CD8-positive, alpha-beta memory T cell (primary cell): ENCODE measurements around the gene FYN. TPM values are rescaled to one million over a fixed set of nuclear protein-coding genes. Genes with fewer than 3 reads are reported as not detected.
"Not testable (repeated sequence)": the region's sequence is repeated elsewhere in the genome, so short reads cannot be mapped to it uniquely, and the experiment has no call there.

Experiments used
- CTCF ChIA-PET: fragments of 350-600 bp; sonication (Branson Sonifier 250); formaldehyde crosslinking; loops from one replicate; lab custom pipeline; 2021; ENCODE audit warnings: antibody characterized with exemption; lab: Charles Lee
- POLR2A ChIA-PET: fragments of 350-600 bp; sonication (Branson Sonifier 250); formaldehyde crosslinking; loops from one replicate; lab custom pipeline; 2021; ENCODE audit warnings: antibody characterized with exemption; lab: Charles Lee
- DNase-seq, 5 donors: peaks; one replicate each; pipeline versions ENCODE4 v3.0.0 to v3.0.0-alpha.2; 2020 to 2022; ENCODE audit warnings: mixed read lengths in 1 of 5
- H3K27ac ChIP-seq: one replicate; pipeline ENCODE4 v1.7.0; 2013; ENCODE audit warnings: low read depth, mild to moderate bottlenecking, low read length, moderate library complexity
- H3K27me3 ChIP-seq: 2 replicates; pipeline ENCODE4 v1.7.0; 2013; ENCODE audit warnings: low read length, mild to moderate bottlenecking; ENCODE audit not compliant: insufficient read depth, poor library complexity, severe bottlenecking
- H3K36me3 ChIP-seq: 2 replicates; pipeline ENCODE4 v1.7.0; 2013; ENCODE audit warnings: mild to moderate bottlenecking, low read length, moderate library complexity; ENCODE audit not compliant: insufficient read depth
- H3K4me1 ChIP-seq: 2 replicates; pipeline ENCODE4 v1.7.0; 2013; ENCODE audit warnings: mild to moderate bottlenecking, low read length, moderate library complexity; ENCODE audit not compliant: insufficient read depth
- H3K4me3 ChIP-seq: 2 replicates; pipeline ENCODE4 v1.7.0; 2013; ENCODE audit warnings: mild to moderate bottlenecking, low read length
- H3K9me3 ChIP-seq: 2 replicates; pipeline ENCODE4 v1.7.0; 2013; ENCODE audit warnings: mild to moderate bottlenecking, low read length
- H3K27ac Mint-ChIP-seq, 8 donors: one replicate each; pipeline ENCODE4 v1.8.0; 2020 to 2021; ENCODE audit warnings: mixed read lengths in 8 of 8, mild to moderate bottlenecking in 6 of 8, inconsistent platforms in 3 of 8, moderate library complexity in 3 of 8
- H3K27me3 Mint-ChIP-seq, 2 donors: one replicate each; pipeline ENCODE4 v1.8.0; 2020 to 2021; ENCODE audit warnings: mixed read lengths in 2 of 2, mild to moderate bottlenecking in 1 of 2, moderate library complexity in 1 of 2
- H3K36me3 Mint-ChIP-seq, 3 donors: one replicate each; pipeline ENCODE4 v1.8.0; 2020 to 2021; ENCODE audit warnings: mixed read lengths in 3 of 3, inconsistent platforms in 1 of 3, mild to moderate bottlenecking in 1 of 3
- H3K4me1 Mint-ChIP-seq, 3 donors: one replicate each; pipeline ENCODE4 v1.8.0; 2020 to 2021; ENCODE audit warnings: mixed read lengths in 3 of 3, inconsistent platforms in 1 of 3, mild to moderate bottlenecking in 1 of 3
- H3K4me3 Mint-ChIP-seq, 7 donors: one replicate each; pipeline ENCODE4 v1.8.0; 2020 to 2021; ENCODE audit warnings: mixed read lengths in 7 of 7, mild to moderate bottlenecking in 6 of 7, moderate library complexity in 4 of 7, inconsistent platforms in 2 of 7
- H3K9me3 Mint-ChIP-seq, 5 donors: one replicate each; pipeline ENCODE4 v1.8.0; 2020 to 2022; ENCODE audit warnings: mixed read lengths in 5 of 5, mild to moderate bottlenecking in 3 of 5, moderate library complexity in 2 of 5, inconsistent platforms in 1 of 5
- polyA plus RNA-seq: library from polyadenylated mRNA; unstranded; fragments of 300-500 nt; fragmentation: Illumina TruSeq; gene quantifications from one replicate; pipeline ENCODE4 v1.2.3, GENCODE V29; 2021
- total RNA-seq, 2 experiments: library from RNA; stranded (reverse); gene quantifications; one replicate each; pipeline ENCODE4 v1.2.3, GENCODE V29; 2021

The FYN gene
- total and polyA plus RNA-seq, 3 experiments from 2014 or later, result 481 to 611 (median 491) TPM

- Mint-ChIP-seq H3K9me3 (no peaks in the 10 kb centered on the region), H3K4me1 (peaks cover 0 to 3% (median 0%) of the 10 kb centered on the region in 3 donors), H3K4me3 (no peak overlapping the region), H3K27me3 (no peaks in the 10 kb centered on the region), H3K36me3 (no peaks in the 10 kb centered on the region), H3K27ac (no peak overlapping the region)
- DNase-seq, result no peak
- ChIA-PET CTCF (no interaction called here), POLR2A (no interaction called here)
- H3K4me3 ChIP-seq, result no peak overlapping the region
- no peaks in the 10 kb centered on the region for H3K36me3 ChIP-seq
- H3K4me1 ChIP-seq, result no peaks in the 10 kb centered on the region
- no peaks in the 10 kb centered on the region for H3K27me3 ChIP-seq
- H3K27ac ChIP-seq, result no peak overlapping the region
- no peaks in the 10 kb centered on the region for H3K9me3 ChIP-seq
Measured at GRCh38 chr6:111892431-111892830, 19.2 kb upstream of the FYN start.

DNA sequence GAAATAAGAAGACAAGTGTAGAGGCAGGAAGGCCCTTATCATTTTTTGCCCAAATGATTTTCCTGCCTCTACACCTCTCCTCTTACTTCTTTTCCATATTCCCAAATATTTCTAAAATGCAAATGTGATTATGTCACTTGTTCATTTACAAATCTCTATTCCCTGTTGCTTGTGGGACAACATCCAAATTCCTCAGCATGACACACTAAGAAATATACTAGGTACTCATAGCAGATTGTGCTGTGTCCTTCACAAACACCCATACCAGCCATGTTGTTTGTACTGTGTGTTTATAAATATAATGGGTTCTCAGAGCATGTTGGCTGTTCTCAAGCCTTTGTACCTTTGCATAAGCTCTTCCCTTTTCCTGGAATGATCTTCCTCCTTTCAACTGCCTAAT, 17.7 kb upstream of the FYN start:
- CTCF ChIA-PET, result no interaction called here
- DNase-seq, result no peak

DNA sequence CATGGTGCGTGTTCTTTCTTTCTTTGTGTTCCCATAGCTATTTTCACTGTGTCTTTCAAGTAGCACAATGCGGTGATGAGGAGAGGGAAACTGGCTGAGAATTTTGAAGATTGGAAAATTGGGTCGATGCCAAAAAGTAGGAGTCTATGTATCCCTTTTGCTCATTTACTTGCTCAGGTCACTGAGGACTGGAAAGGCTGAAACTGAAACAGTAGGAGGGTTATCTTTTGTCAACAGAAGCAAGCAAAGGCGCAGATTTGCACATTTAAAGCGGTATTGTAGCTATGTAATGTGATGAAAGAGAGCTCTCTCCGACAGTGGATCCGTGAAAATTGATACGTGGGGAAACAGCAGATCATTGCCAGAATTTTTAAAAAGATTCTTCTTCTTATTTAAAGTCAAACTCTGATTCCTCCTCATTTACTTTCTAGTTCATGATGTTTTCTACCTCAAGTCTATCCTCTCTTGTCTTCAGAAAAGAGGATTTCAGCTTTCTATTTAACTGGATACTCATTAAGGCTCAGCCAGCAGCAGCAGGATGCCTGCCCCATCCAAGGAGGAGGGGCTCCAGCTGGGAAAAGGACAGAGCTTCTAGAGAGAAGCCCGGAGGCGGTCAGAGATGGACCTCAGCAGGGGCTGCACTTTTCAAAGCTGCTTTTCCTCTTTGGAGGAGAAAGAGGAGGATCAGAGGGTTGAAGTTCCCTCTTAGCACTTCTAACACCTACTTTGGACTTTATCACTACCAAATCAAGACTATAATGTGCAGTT, 15.9 kb upstream of the FYN start:
- DNase-seq, result no peak
- no peaks in the 10 kb centered on the region for H3K9me3 ChIP-seq
- Mint-ChIP-seq H3K9me3 (peaks cover 0 to 5% (median 0%) of the 10 kb centered on the region in 5 donors), H3K27ac (no peak overlapping the region), H3K4me1 (peaks cover 0 to 3% (median 0%) of the 10 kb centered on the region in 3 donors), H3K36me3 (peaks cover 0 to 5% (median 5%) of the 10 kb centered on the region in 3 donors), H3K4me3 (no peak overlapping the region), H3K27me3 (no peaks in the 10 kb centered on the region)
- H3K36me3 ChIP-seq, result no peaks in the 10 kb centered on the region
- POLR2A ChIA-PET, result no interaction called here
- H3K27ac ChIP-seq, result no peak overlapping the region
- H3K4me3 ChIP-seq, result no peak overlapping the region
- no peaks in the 10 kb centered on the region for H3K27me3 ChIP-seq
- CTCF ChIA-PET, result no interaction called here
- no peaks in the 10 kb centered on the region for H3K4me1 ChIP-seq

More for the DNA sequence above, 17.7 kb upstream of the FYN start:
- Mint-ChIP-seq H3K9me3 (peaks cover 0 to 2% (median 0%) of the 10 kb centered on the region in 5 donors), H3K27me3 (no peaks in the 10 kb centered on the region), H3K27ac (no peak overlapping the region), H3K4me1 (peaks cover 0 to 3% (median 0%) of the 10 kb centered on the region in 3 donors), H3K4me3 (no peak overlapping the region), H3K36me3 (peaks cover 0 to under 1% (median 0%) of the 10 kb centered on the region in 3 donors)
- POLR2A ChIA-PET, result no interaction called here
- H3K27me3 ChIP-seq, result no peaks in the 10 kb centered on the region
- H3K27ac ChIP-seq, result no peak overlapping the region
- no peaks in the 10 kb centered on the region for H3K4me1 ChIP-seq
- H3K4me3 ChIP-seq, result no peak overlapping the region
- no peaks in the 10 kb centered on the region for H3K36me3 ChIP-seq
- H3K9me3 ChIP-seq, result no peaks in the 10 kb centered on the region

- H3K4me3 ChIP-seq, H3K36me3 Mint-ChIP-seq, DNase-seq, H3K4me3 Mint-ChIP-seq, H3K27me3 Mint-ChIP-seq, H3K9me3 Mint-ChIP-seq, H3K27me3 ChIP-seq, H3K27ac ChIP-seq, H3K27ac Mint-ChIP-seq, POLR2A ChIA-PET, CTCF ChIA-PET, H3K4me1 ChIP-seq, H3K4me1 Mint-ChIP-seq, H3K9me3 ChIP-seq, H3K36me3 ChIP-seq: not testable (repeated sequence)
Measured at GRCh38 chr6:111886793-111887192, 13.5 kb upstream of the FYN start.

GRCh38 chr6:111885373-111886027, 12.2 kb upstream of the FYN start:
- ChIA-PET POLR2A (no interaction called here), CTCF (no interaction called here)
- Mint-ChIP-seq H3K9me3 (peaks cover 0 to 9% (median 1%) of the 10 kb centered on the region in 5 donors), H3K27me3 (no peaks in the 10 kb centered on the region), H3K4me3 (no peak overlapping the region), H3K27ac (no peak overlapping the region), H3K4me1 (peaks cover 0 to 3% (median 0%) of the 10 kb centered on the region in 3 donors), H3K36me3 (peaks cover 0 to 5% (median 5%) of the 10 kb centered on the region in 3 donors)
- H3K9me3 ChIP-seq, result no peaks in the 10 kb centered on the region
- DNase-seq, result no peak
- H3K4me3 ChIP-seq, result no peak overlapping the region
- no peak overlapping the region for H3K27ac ChIP-seq
- H3K4me1 ChIP-seq, result no peaks in the 10 kb centered on the region
- no peaks in the 10 kb centered on the region for H3K27me3 ChIP-seq
- H3K36me3 ChIP-seq, result no peaks in the 10 kb centered on the region

DNA sequence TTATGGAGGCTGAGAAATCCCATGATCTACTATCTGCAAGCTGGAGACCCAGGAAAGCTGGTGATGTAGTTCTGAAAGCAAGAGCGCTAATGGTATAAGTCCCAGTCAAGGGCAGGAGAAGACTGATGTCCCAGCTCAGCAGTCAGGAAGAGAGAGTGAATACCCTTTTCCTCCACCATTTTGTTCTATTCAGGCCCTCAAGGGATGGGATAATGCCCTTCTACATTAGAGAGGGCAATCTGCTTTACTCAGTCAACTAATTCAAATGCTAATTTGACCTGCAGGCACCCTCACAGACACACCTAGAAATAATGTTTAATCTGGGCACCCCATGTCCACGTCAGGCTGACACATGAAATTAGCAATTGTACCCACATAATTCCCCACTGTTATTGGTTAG, 10.8 kb upstream of the FYN start:
- H3K36me3 Mint-ChIP-seq, result peaks cover 0 to 5% (median 5%) of the 10 kb centered on the region in 3 donors
- Histone ChIP-seq H3K27ac (no peak overlapping the region), H3K36me3 (no peaks in the 10 kb centered on the region), H3K4me3 (no peak overlapping the region), H3K9me3 (no peaks in the 10 kb centered on the region), H3K4me1 (no peaks in the 10 kb centered on the region), H3K27me3 (no peaks in the 10 kb centered on the region)
- no peaks in the 10 kb centered on the region for H3K27me3 Mint-ChIP-seq
- no peak for DNase-seq
- peaks cover 0 to 3% (median 0%) of the 10 kb centered on the region in 3 donors for H3K4me1 Mint-ChIP-seq
- H3K27ac Mint-ChIP-seq, result no peak overlapping the region
- no peak overlapping the region for H3K4me3 Mint-ChIP-seq
- ChIA-PET CTCF (no interaction called here), POLR2A (no interaction called here)
- H3K9me3 Mint-ChIP-seq, result peaks cover 0 to 11% (median 1%) of the 10 kb centered on the region in 5 donors

DNA sequence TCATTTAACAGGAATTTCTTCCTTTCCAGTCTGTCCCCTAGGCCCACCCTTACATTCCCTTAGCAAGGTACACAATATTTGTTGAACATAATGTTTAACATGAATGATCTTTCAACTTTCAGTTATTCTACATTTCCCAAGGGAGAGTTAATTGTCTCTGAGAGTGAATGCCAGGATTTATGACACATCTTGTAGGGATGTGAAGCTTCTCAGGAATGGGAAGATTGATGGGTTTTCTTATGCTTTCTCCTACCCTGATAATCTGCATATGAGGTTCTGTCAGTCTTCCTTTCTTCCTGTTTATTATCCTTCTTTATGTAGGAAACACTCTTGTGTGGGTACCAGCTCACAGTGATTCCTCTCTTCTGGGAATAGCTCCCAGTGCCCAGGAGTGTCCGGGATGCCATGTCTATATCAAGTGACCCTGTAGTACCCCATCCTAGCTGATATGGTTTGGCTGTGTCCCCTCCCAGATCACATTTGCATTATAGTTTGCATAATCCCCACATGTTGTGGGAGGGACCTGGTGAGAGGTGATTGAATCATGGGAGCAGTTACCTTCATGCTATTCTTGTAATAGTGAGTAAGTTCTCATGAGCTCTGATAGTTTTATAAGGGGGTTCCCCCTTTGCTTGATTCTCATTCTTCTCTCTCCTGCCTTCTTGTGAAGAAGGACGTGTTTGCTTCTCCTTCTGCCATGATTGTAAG, 7.1 kb upstream of the FYN start:
- ChIA-PET CTCF (no interaction called here), POLR2A (no interaction called here)
- Histone ChIP-seq H3K4me1 (no peaks in the 10 kb centered on the region), H3K27me3 (no peaks in the 10 kb centered on the region), H3K27ac (no peak overlapping the region), H3K9me3 (no peaks in the 10 kb centered on the region), H3K4me3 (no peak overlapping the region), H3K36me3 (no peaks in the 10 kb centered on the region)
- DNase-seq, result no peak
- Mint-ChIP-seq H3K27ac (no peak overlapping the region), H3K4me3 (no peak overlapping the region), H3K9me3 (peaks cover 0 to 7% (median 0%) of the 10 kb centered on the region in 5 donors), H3K27me3 (no peaks in the 10 kb centered on the region), H3K4me1 (no peaks in the 10 kb centered on the region), H3K36me3 (peaks cover 0 to under 1% (median 0%) of the 10 kb centered on the region in 3 donors)

DNA sequence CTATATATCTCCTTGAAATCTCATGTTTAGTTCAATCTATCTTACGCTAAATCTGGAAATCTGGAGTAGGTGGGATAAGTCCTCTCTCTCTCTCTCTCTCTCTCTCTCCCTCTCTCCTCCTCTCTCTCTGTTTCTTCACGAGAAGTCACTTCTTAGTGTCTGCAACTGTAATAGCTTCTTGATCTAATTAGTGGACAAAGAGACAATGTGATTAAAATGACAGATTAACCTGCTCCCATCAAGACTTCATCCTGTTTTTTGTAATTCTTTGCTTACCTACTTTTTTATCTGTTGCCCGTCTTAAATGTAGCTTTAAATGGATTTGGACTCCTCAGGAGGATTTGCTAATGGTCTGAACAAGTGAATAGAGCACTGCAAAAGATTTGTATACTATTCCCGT, 2.5 kb upstream of the FYN start:
- POLR2A ChIA-PET, result no interaction called here
- peaks cover 12% of the 10 kb centered on the region for H3K4me1 ChIP-seq
- H3K27ac Mint-ChIP-seq, result no peak overlapping the region
- no peak overlapping the region for H3K4me3 ChIP-seq
- peak overlapping the region in 3 of 7 donors; percentile 11 to 55 (median 12) for H3K4me3 Mint-ChIP-seq
- peaks cover 0 to 20% (median 2%) of the 10 kb centered on the region in 3 donors for H3K36me3 Mint-ChIP-seq
- no peaks in the 10 kb centered on the region for H3K9me3 ChIP-seq
- peaks cover 0 to 5% (median 0%) of the 10 kb centered on the region in 5 donors for H3K9me3 Mint-ChIP-seq
- CTCF ChIA-PET, result interaction anchor here (0.7 kb wide), 1 partner anchor 25 kb away, joined by 3 read pairs; no protein-coding TSS in a partner anchor
- H3K4me1 Mint-ChIP-seq, result peaks cover 16 to 21% (median 19%) of the 10 kb centered on the region in 3 donors
- no peak for DNase-seq
- H3K36me3 ChIP-seq, result no peaks in the 10 kb centered on the region
- H3K27me3 ChIP-seq, result no peaks in the 10 kb centered on the region
- no peak overlapping the region for H3K27ac ChIP-seq
- no peaks in the 10 kb centered on the region for H3K27me3 Mint-ChIP-seq
